AG04449 (cell line): ENCODE measurements around the gene ADAM15.

ENCODE experiments used
- CTCF ChIA-PET: fragments of 350-600 bp; formaldehyde crosslinking; extraction: SDS; loops from one replicate; lab custom pipeline; 2021; ENCODE audit warnings: antibody characterized with exemption; lab: Yijun Ruan, JAX
- POLR2A ChIA-PET: fragments of 400-600, 350-600 bp; formaldehyde crosslinking; extraction: SDS; loops from one replicate; lab custom pipeline; 2020; ENCODE audit warnings: antibody characterized with exemption, inconsistent platforms; lab: Yijun Ruan, JAX
- DNase-seq: peaks from one replicate; pipeline ENCODE4 v3.0.0-alpha.2; 2010; ENCODE audit warnings: low read depth, low spot score
- H3K4me3 ChIP-seq: 2 replicates; pipeline ENCODE4 v1.5.1; 2011; ENCODE audit warnings: low read depth, mild to moderate bottlenecking, control low read depth, low read length
- TF ChIP-seq, protein P1 (sequence below): IDR thresholded peaks from one replicate; pipeline ENCODE4 v1.5.1; 2011; ENCODE audit warnings: mild to moderate bottlenecking, moderate library complexity, low read length, control low read depth, inconsistent platforms; ENCODE audit not compliant: insufficient read depth; ENCODE audit errors: missing control alignments

The ADAM15 gene

DNA sequence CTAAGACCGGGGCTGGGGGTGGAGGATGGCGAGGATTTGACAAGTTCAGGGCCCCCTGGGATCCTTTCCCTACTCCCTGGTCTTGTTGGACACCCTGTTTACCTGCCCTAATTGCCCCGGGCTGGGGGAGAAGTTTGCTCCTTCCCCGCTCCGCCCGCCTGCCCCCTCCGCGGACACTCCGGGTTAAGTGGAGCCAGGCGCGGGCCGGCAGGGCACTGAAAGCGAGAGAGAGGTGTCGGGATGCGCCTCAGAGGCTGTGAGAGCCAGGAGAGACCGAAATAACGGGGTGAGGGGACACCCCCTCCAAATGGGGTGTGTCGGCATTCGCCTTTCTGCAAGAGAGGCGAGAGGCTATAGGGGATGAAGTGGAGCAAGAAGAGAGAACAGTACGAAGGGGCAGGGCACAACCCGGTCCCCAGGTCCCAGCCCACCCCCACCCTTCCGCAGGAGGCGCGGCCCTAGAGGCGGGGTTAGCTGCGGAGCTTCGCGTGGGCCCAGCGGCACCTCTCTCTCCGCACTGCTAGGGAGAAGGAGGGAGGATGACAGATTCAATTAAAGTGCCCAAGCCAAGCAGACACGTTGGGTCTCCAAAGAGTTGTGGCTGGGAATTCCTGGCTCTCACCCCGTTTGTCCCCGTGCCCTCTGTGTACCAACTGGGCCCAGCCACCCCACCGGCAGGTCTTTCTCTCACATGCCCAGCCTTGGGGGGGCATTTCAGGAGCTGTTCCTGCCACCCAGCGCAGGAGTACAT, 31.4 kb downstream of the ADAM15 start:
- DNase-seq: no peak
- no peak overlapping the region for H3K4me3 ChIP-seq
- TF ChIP-seq, protein P1, sequence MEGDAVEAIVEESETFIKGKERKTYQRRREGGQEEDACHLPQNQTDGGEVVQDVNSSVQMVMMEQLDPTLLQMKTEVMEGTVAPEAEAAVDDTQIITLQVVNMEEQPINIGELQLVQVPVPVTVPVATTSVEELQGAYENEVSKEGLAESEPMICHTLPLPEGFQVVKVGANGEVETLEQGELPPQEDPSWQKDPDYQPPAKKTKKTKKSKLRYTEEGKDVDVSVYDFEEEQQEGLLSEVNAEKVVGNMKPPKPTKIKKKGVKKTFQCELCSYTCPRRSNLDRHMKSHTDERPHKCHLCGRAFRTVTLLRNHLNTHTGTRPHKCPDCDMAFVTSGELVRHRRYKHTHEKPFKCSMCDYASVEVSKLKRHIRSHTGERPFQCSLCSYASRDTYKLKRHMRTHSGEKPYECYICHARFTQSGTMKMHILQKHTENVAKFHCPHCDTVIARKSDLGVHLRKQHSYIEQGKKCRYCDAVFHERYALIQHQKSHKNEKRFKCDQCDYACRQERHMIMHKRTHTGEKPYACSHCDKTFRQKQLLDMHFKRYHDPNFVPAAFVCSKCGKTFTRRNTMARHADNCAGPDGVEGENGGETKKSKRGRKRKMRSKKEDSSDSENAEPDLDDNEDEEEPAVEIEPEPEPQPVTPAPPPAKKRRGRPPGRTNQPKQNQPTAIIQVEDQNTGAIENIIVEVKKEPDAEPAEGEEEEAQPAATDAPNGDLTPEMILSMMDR: no peak
- ChIA-PET POLR2A (no interaction called here), CTCF (interaction anchor here (1.9 to 5.5 kb wide), 3 partner anchors 22 to 87 kb away, joined by 11 to 212 read pairs (median 117); partner anchors contain the start of genes EFNA4 and KRTCAP2)

DNA sequence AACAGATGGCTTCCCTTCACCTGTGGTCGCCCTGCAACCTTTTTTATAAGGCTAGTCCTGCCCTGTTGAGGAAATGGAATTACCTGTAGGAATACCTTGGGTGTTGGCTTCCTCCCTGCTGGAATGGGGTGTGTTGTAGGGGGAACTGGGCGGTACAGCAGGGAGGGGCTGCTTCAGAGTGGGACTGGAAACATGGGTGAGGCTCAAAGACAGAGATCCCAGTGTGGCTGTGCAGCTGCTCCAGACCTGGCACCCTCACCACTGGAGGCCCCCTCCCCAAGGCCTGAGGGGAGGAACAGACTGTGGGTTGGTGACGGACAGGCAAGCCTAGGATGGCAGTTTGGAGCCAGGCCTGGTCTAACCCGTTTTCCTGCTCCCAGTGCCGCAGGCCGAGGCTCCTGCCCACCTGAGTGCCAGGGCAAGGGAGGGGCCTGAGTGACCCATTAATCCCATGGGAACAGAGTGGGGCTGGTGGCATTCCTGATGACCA, 32.0 kb downstream of the ADAM15 start:
- CTCF ChIA-PET: interaction anchor here (0.8 to 5.5 kb wide), 6 partner anchors 9 to 413 kb away, joined by 3 to 212 read pairs (median 8); partner anchors contain the start of genes EFNA4 and KRTCAP2

GRCh38 chr1:155083865-155084721, 33.0 kb downstream of the ADAM15 start:
- DNase-seq: no peak
- H3K4me3 ChIP-seq: peak overlapping the region; percentile 57
- POLR2A ChIA-PET: interaction anchor here (1.0 to 1.8 kb wide), 3 partner anchors 89 to 123 kb away, joined by 3 to 6 read pairs (median 5); partner anchors contain the start of genes KRTCAP2 and PYGO2
- CTCF ChIA-PET: interaction anchor here (0.8 to 5.5 kb wide), 33 partner anchors 8 to 758 kb away, joined by 3 to 212 read pairs (median 6); partner anchors contain the start of genes ADAM15, ATP8B2, EFNA4 and KRTCAP2
- TF ChIP-seq, protein P1: peak; percentile 19

More for the DNA sequence above, 32.0 kb downstream of the ADAM15 start:
- no peak overlapping the region for H3K4me3 ChIP-seq
- TF ChIP-seq, protein P1: no peak
- DNase-seq: no peak
- POLR2A ChIA-PET: no interaction called here

DNA sequence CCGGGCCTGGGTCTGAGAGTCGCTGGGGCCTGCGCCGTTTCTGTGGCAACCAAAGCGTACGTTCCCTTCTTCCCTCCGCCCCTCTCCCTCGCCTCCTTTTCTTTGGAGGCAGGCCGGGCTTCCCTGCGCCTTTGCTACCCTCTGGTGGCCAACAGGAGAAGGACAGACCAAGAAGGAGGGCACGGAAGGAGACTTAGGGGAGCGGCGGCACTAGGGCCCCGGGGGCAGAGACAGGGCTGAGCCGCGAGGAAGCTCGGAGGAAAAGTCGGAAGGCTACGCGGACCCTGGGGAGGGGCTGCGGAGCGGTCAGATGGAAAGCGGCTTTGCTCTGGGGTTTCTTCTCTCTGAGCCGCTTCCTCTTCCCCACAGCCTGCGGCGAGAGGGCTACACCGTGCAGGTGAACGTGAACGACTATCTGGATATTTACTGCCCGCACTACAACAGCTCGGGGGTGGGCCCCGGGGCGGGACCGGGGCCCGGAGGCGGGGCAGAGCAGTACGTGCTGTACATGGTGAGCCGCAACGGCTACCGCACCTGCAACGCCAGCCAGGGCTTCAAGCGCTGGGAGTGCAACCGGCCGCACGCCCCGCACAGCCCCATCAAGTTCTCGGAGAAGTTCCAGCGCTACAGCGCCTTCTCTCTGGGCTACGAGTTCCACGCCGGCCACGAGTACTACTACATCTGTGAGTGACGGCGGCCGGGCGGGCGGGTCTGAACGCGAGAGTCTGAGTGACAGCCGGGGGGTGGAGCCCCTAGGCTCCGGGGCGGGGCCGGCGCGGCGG, 33.8 kb downstream of the ADAM15 start:
- TF ChIP-seq, protein P1: peak; percentile 97
- peak; percentile 41 for DNase-seq
- ChIA-PET POLR2A (interaction anchor here (0.7 to 1.8 kb wide), 5 partner anchors 44 to 124 kb away, joined by 3 to 6 read pairs (median 5); partner anchors contain the start of genes KRTCAP2 and PYGO2), CTCF (interaction anchor here (0.5 to 5.5 kb wide), 69 partner anchors 10 to 759 kb away, joined by 3 to 212 read pairs (median 5); partner anchors contain the start of genes ADAM15, ATP8B2, CKS1B and DPM3)
- H3K4me3 ChIP-seq: peak overlapping the region; percentile 89

- POLR2A ChIA-PET: interaction anchor here (0.7 to 1.8 kb wide), 3 partner anchors 45 to 87 kb away, joined by 4 to 6 read pairs (median 5); partner anchors contain the start of gene KRTCAP2
- CTCF ChIA-PET: interaction anchor here (0.6 to 5.5 kb wide), 63 partner anchors 10 to 760 kb away, joined by 3 to 212 read pairs (median 5); partner anchors contain the start of genes ADAM15, ATP8B2, CKS1B and DPM3
- DNase-seq: no peak
These were observed 34.5 kb downstream of the ADAM15 start for GRCh38 chr1:155085504-155086127.

More at GRCh38 chr1:155085504-155086127, 34.5 kb downstream of the ADAM15 start:
- TF ChIP-seq, protein P1: no peak
- H3K4me3 ChIP-seq: peak overlapping the region; percentile 89
